BE2C (cell line): ENCODE measurements around the gene HDAC3.

ENCODE experiments used
- DNase-seq: peaks from one replicate; pipeline ENCODE4 v3.0.0-alpha.2; 2020
- H3K27me3 ChIP-seq: fragments of 250-450 bp; sonication (Bioruptor Pico); 2 replicates; pipeline ENCODE4 v1.5.1; 2020; ENCODE audit warnings: mild to moderate bottlenecking
- H3K36me3 ChIP-seq: fragments of 250-450 bp; sonication (Bioruptor Pico); 2 replicates; pipeline ENCODE4 v1.5.1; 2020; ENCODE audit warnings: mild to moderate bottlenecking
- H3K4me1 ChIP-seq: fragments of 250-450 bp; sonication (Bioruptor Pico); 2 replicates; pipeline ENCODE4 v1.5.1; 2020
- H3K4me3 ChIP-seq: 2 replicates; pipeline ENCODE4 v1.5.1; 2011; ENCODE audit warnings: low read depth, low read length
- H3K9me3 ChIP-seq: fragments of 250-450 bp; sonication (Bioruptor Pico); 2 replicates; pipeline ENCODE4 v1.5.1; 2020
- CTCF ChIP-seq: IDR thresholded peaks from 2 replicates; pipeline ENCODE4 v1.5.1; 2012; ENCODE audit warnings: mild to moderate bottlenecking, low read depth, low read length

Gene HDAC3

GRCh38 chr5:141647242-141647641 lies 10.6 kb upstream of the HDAC3 start:
- no peaks in the 10 kb centered on the region; the same call in 1 of the 2 replicates for H3K4me1 ChIP-seq
- no peak for DNase-seq

DNA sequence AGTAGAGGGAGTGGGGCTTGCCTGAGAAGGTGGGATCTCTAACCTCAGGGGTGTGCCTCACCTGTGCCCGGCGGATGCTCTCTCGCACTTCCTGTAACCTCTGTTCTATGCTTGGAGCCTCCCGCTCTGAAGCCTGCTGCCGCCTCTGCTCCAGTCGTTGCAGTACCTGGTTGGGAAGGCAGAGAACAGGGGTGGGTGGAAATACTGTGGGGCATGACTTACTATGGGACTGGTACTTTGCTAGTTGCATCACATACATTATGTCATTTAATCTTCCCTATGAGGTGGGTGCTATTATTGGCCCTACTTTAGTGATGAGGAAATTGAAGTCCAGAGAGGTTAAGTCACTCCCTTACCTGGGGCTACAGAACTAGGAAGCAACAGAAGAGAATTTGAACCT lies 9.4 kb upstream of the HDAC3 start:
- H3K4me3 ChIP-seq = no peak overlapping the region
- H3K9me3 ChIP-seq = no peaks in the 10 kb centered on the region
- no peaks in the 10 kb centered on the region for H3K27me3 ChIP-seq
- TF ChIP-seq CTCF = no peak
- DNase-seq = no peak
- no peaks in the 10 kb centered on the region for H3K4me1 ChIP-seq
- no peaks in the 10 kb centered on the region for H3K36me3 ChIP-seq

More at GRCh38 chr5:141647242-141647641, 10.6 kb upstream of the HDAC3 start:
- H3K9me3 ChIP-seq = no peaks in the 10 kb centered on the region
- no peaks in the 10 kb centered on the region for H3K36me3 ChIP-seq
- no peaks in the 10 kb centered on the region for H3K27me3 ChIP-seq
- TF ChIP-seq CTCF = no peak
- no peak overlapping the region for H3K4me3 ChIP-seq

- no peaks in the 10 kb centered on the region for H3K27me3 ChIP-seq
- H3K36me3 ChIP-seq = no peaks in the 10 kb centered on the region
- no peaks in the 10 kb centered on the region for H3K9me3 ChIP-seq
- H3K4me1 ChIP-seq = no peaks in the 10 kb centered on the region
- H3K4me3 ChIP-seq = no peak overlapping the region
- TF ChIP-seq CTCF = peak; percentile 9; the same call in 1 of the 2 replicates
- no peak for DNase-seq
Measured at GRCh38 chr5:141641634-141642267, 5.1 kb upstream of the HDAC3 start.

DNA sequence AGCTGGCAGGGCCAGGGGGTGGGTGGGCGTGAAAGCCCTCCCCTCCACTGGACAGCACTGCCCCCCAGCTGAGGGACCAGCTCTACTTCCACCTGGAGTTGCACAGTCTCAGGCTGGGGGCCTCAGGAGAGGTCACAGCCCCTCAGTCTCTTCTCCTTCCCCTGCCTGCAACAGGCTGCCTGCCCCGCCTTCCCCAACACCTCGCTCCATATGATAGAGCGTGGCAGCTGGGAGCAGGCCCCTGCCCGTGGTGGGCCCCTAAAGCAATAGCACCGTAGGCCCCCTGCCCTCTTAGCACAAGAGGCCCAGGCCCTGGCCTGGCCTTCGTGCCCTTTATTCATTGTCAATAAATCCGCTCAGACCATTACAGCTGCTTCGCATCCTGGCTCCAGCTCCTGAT lies 4.0 kb upstream of the HDAC3 start:
- Histone ChIP-seq H3K36me3 (no peaks in the 10 kb centered on the region), H3K4me1 (no peaks in the 10 kb centered on the region), H3K9me3 (no peaks in the 10 kb centered on the region), H3K27me3 (no peaks in the 10 kb centered on the region), H3K4me3 (no peak overlapping the region)
- DNase-seq = no peak
- TF ChIP-seq CTCF = no peak

DNA sequence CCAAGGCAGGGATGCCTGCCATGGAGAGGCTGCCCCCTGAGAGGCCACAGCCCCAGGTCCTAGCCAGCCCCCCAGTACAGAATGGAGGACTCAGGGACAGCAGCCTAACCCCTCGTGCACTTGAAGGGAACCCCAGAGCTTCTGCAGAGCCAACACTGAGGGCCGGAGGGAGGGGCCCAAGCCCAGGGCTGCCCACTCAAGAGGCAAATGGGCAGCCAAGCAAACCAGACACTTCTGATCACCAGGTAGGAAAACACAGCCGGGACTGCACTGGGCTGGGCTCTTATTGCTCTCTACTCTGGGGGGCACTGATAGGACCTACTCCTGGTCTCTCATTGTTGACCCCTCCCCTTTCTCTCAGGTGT lies 3.4 kb upstream of the HDAC3 start:
- no peaks in the 10 kb centered on the region for H3K27me3 ChIP-seq
- DNase-seq = no peak
- H3K4me1 ChIP-seq = no peaks in the 10 kb centered on the region
- no peaks in the 10 kb centered on the region for H3K9me3 ChIP-seq
- no peak for TF ChIP-seq CTCF
- H3K36me3 ChIP-seq = no peaks in the 10 kb centered on the region
- no peak overlapping the region for H3K4me3 ChIP-seq

DNA sequence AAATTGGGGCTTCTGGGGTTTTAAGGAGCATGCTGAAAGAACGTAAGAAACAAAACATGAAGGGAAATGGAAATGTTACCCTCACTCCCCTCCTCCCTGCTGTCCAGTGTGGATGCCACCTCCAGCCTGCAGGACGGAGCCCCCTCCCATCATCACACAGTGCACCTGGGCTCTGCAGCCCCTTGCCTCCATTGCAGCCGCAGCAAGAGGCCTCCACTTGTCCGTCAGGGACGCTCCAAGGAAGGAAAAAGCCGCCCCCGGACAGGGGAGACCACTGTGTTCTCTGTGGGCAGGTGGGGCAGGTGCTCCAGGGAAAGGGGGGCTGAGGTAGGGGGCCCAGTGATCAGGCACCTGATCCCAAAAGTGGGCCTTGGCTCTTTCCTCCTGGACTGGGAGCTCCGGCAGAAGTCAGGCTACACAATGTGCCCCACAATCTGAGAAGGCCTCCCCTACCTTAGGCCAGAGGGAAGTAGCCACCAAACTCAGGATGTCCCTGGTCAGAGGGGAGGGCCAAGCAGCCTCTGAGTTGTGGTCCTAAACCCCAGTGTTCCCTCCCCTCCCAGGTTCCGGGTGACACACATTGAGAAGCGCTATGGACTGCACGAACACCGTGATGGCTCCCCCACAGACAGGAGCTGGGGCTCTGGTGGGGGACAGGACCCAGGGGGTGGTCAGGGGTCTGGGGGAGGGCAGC lies 2.9 kb upstream of the HDAC3 start:
- no peaks in the 10 kb centered on the region for H3K27me3 ChIP-seq
- no peaks in the 10 kb centered on the region for H3K4me1 ChIP-seq
- H3K36me3 ChIP-seq = no peaks in the 10 kb centered on the region
- no peak for TF ChIP-seq CTCF
- no peak overlapping the region for H3K4me3 ChIP-seq
- no peaks in the 10 kb centered on the region for H3K9me3 ChIP-seq
- no peak for DNase-seq
